Chondrocyte (in vitro differentiated cells): ENCODE data around the gene RUNX3. TPM values are rescaled to one million over a fixed set of nuclear protein-coding genes. Genes with fewer than 3 reads are reported as not detected.

Source experiments
- DNase-seq: peaks from one replicate; pipeline ENCODE4 v3.0.0; 2021; ENCODE audit warnings: mixed read lengths, low spot score
- H3K27ac Mint-ChIP-seq: one replicate; pipeline ENCODE4 v1.8.0; 2021; ENCODE audit warnings: mild to moderate bottlenecking, moderate library complexity, mixed read lengths; ENCODE audit not compliant: unreplicated experiment
- H3K27me3 Mint-ChIP-seq: 2 replicates; pipeline ENCODE4 v1.8.0; 2021; ENCODE audit warnings: low read depth, mixed read lengths
- H3K36me3 Mint-ChIP-seq: 2 replicates; pipeline ENCODE4 v1.8.0; 2021; ENCODE audit warnings: low read depth, mixed read lengths
- H3K4me1 Mint-ChIP-seq: 2 replicates; pipeline ENCODE4 v1.8.0; 2021; ENCODE audit warnings: low read depth, mild to moderate bottlenecking, mixed read lengths
- H3K4me3 Mint-ChIP-seq: one replicate; pipeline ENCODE4 v1.8.0; 2021; ENCODE audit warnings: mild to moderate bottlenecking, moderate library complexity, mixed read lengths; ENCODE audit not compliant: unreplicated experiment
- H3K9me3 Mint-ChIP-seq: 2 replicates; pipeline ENCODE4 v1.8.0; 2021; ENCODE audit warnings: low read depth, mixed read lengths
- CTCF ChIP-seq: fragments of 200-600 bp; sonication (generic); IDR thresholded peaks from 2 replicates; pipeline ENCODE4 v1.5.0; 2021; ENCODE audit warnings: antibody characterized with exemption, mild to moderate bottlenecking, moderate library complexity
- total RNA-seq: library from RNA; stranded (reverse); gene quantifications from 3 replicates; pipeline ENCODE4 v1.2.1, GENCODE V29; 2021

The RUNX3 gene
- total RNA-seq, 1 donor from 2014 or later: 1.8 TPM

- Mint-ChIP-seq H3K36me3 (peaks cover 13% of the 10 kb centered on the region), H3K4me1 (peaks cover 31% of the 10 kb centered on the region), H3K4me3 (no peak overlapping the region), H3K27me3 (peaks cover 1% of the 10 kb centered on the region), H3K9me3 (peaks cover 27% of the 10 kb centered on the region), H3K27ac (peak overlapping the region; percentile 74)
- no peak for DNase-seq
- TF ChIP-seq CTCF: no peak
Observed at GRCh38 chr1:24972915-24973242, 42.8 kb upstream of the RUNX3 start.

DNA sequence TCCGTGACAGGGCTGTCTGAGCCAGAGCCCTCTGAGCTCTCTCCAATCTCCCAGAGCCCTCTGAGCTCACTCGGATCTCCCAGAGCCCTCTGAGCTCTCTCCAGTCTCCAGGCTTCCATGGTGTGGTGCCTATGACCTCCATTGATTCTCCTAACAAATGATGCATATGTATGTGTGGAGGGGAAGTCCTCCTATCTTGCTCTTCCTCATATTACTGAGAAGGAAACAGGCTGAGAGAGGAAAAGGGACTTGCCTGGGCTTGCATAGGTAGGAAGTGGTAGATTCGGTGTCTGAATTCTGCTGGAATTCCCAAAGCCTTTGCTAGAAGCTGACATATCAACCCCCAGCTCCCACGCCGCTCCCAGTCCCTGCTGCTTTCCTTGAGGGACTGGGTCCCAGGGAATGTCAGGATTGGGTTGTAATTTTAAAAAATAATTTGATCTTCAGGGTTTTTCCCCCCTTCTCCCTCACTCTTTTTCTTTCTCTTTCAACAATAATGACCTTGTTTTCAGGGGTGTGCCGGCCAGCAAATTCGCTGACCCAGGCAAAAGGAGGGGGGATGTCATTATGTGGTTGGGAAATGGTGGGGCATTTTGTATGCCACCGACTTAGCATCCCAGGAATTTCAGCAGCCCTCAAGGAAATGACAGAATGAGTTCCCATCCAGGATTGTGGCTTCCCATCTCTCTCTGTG is 42.3 kb upstream of the RUNX3 start:
- no peak overlapping the region for H3K4me3 Mint-ChIP-seq
- peaks cover 13% of the 10 kb centered on the region for H3K36me3 Mint-ChIP-seq
- peaks cover 27% of the 10 kb centered on the region for H3K9me3 Mint-ChIP-seq
- no peak for TF ChIP-seq CTCF
- peak overlapping the region; percentile 74 for H3K27ac Mint-ChIP-seq
- no peaks in the 10 kb centered on the region for H3K27me3 Mint-ChIP-seq
- peaks cover 31% of the 10 kb centered on the region for H3K4me1 Mint-ChIP-seq
- no peak for DNase-seq

GRCh38 chr1:24970926-24971875 is 41.1 kb upstream of the RUNX3 start:
- H3K27ac Mint-ChIP-seq: peak overlapping the region; percentile 59
- no peaks in the 10 kb centered on the region for H3K27me3 Mint-ChIP-seq
- peaks cover 12% of the 10 kb centered on the region for H3K36me3 Mint-ChIP-seq
- H3K4me1 Mint-ChIP-seq: peaks cover 31% of the 10 kb centered on the region
- no peak for DNase-seq
- TF ChIP-seq CTCF: no peak
- H3K9me3 Mint-ChIP-seq: peaks cover 21% of the 10 kb centered on the region
- no peak overlapping the region for H3K4me3 Mint-ChIP-seq

DNA sequence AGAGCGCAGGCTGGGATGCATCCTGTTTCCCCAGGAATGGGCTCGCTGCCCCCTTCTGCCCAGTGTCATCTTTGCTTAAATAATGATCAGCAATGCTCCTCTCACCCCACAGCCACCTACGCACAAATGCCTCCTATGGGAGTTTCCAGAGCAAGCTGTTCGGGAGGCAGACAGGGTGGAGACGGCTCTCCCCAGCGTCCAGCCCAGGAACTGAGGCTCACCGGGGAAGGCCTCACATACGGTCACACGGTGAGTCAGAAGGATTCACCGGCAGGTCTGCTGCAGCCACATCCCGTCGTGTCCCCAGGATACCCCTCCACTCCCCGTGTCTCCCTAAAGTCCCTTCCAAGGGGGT is 40.3 kb upstream of the RUNX3 start:
- DNase-seq: no peak
- TF ChIP-seq CTCF: peak; percentile 45
- Mint-ChIP-seq H3K27me3 (no peaks in the 10 kb centered on the region), H3K36me3 (peaks cover 8% of the 10 kb centered on the region), H3K9me3 (peaks cover 13% of the 10 kb centered on the region), H3K4me3 (no peak overlapping the region), H3K4me1 (peaks cover 31% of the 10 kb centered on the region), H3K27ac (no peak overlapping the region)

DNA sequence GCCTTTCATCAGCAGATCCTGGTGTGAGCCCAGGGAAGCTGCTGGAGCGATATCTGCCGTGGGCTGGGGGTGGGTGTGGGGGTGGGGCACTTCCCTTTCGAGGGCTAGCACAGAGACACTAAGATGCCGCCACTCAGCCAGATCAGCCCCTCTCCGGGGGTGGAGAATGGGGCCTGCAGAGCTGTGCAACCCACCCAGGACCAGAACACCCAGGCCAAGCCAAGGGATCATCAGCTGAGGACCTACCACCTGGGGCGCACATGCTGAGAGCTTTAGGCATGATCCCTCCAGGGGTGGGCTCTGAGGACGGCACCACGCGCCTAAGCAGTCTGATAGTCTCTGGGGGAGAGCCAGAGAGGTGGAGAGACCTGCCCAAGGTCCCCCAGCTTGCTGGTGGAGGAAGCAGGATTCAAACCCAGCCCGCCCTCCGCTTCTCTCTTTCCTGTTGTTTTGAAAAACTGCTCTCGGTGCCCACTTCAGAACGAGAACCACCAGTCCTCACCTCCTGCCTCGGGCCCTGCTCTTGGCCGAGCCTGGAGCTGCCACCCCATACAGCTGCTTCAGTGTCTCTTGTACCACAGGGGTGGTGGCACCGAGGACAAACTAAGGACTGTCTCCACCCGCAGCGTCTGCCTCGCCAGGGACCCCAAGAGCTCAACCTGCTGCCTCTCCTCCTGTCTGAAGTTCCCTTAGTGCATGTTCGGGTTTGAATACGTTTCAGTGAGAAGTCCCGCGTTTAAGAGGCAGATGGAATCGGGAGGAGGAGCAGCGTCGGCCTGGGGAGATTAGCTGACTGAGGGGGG is 39.7 kb upstream of the RUNX3 start:
- Mint-ChIP-seq H3K9me3 (peaks cover 7% of the 10 kb centered on the region), H3K27ac (no peak overlapping the region), H3K4me1 (peaks cover 31% of the 10 kb centered on the region), H3K36me3 (peaks cover 5% of the 10 kb centered on the region), H3K4me3 (no peak overlapping the region), H3K27me3 (no peaks in the 10 kb centered on the region)
- TF ChIP-seq CTCF: no peak
- no peak for DNase-seq
